Measurements from ENCODE around the gene ARID5B.

Gene ARID5B

DNA sequence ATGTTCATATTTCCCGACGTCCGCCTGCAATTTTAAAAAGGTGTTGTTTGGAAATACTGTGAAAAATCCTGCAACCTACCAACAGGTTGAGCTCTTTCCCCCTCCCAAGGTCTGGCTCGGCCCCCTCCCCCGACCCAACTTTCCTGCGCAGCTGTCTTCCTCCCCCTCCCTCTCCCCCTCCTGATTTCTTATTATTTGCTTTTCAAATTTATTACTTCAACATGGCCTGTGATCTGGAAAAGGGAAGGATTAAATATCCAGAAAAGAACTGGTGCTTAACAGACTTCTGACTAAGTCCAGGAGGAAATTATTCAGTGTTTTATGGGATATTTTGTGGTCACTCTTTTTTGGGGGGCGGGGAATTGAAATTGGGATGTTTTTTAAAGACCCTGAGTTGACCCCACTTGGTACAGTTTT is 2.4 kb downstream of the ARID5B start:
- Histone ChIP-seq H3K27me3 (ENCODE audit: insufficient read depth, low read length) (no peaks in the 10 kb centered on the region), H3K4me2 (ENCODE audit: low read length) (peak overlapping the region; percentile 95), H3K9ac (ENCODE audit: low read length) (no peak overlapping the region), H3K14ac (ENCODE audit: low read length) (no peak overlapping the region), H3K79me2 (ENCODE audit: control insufficient read depth, insufficient read depth, low read length, poor library complexity) (peaks cover 2% of the 10 kb centered on the region), H3K79me1 (ENCODE audit: low read length) (peaks cover 13% of the 10 kb centered on the region), H3K18ac (ENCODE audit: low read length) (no peak overlapping the region), H3K4me1 (ENCODE audit: control insufficient read depth in 1 of 2, insufficient read depth in 2 of 2, low read length in 2 of 2) (no peaks in the 10 kb centered on the region), H2AFZ (ENCODE audit: insufficient read depth, low read length, poor library complexity) (peak overlapping the region; percentile 45), H3K4me3 (ENCODE audit: low read depth, low read length) (peak overlapping the region; percentile 59), H3K4ac (ENCODE audit: low read depth, low read length) (no peak overlapping the region), H2AK5ac (ENCODE audit: low read length) (no peak overlapping the region), H4K8ac (ENCODE audit: low read depth, low read length) (no peak overlapping the region), H3K27ac (ENCODE audit: low read depth, low read length) (no peak overlapping the region), H2BK120ac (ENCODE audit: insufficient read depth, low read length, poor library complexity) (no peak overlapping the region), H4K91ac (ENCODE audit: low read depth, low read length) (no peak overlapping the region), H3K9me3 (ENCODE audit: insufficient read depth, low read depth, low read length) (no peaks in the 10 kb centered on the region), H2BK12ac (ENCODE audit: low read length) (no peak overlapping the region), H2BK5ac (ENCODE audit: low read depth, low read length, poor library complexity) (no peak overlapping the region), H3K36me3 (ENCODE audit: control insufficient read depth in 1 of 2, insufficient read depth in 2 of 2, low read length in 2 of 2) (peaks cover 0 to 2% of the 10 kb centered on the region in 2 experiments), H3K23ac (ENCODE audit: low read length) (no peak overlapping the region), H4K12ac (ENCODE audit: low read depth, low read length) (no peak overlapping the region)
- no peak for DNase-seq
- no CpG with 5 or more reads among the region's 7 CpGs for WGBS (ENCODE audit: extremely low coverage, insufficient coverage, insufficient read length)

DNA sequence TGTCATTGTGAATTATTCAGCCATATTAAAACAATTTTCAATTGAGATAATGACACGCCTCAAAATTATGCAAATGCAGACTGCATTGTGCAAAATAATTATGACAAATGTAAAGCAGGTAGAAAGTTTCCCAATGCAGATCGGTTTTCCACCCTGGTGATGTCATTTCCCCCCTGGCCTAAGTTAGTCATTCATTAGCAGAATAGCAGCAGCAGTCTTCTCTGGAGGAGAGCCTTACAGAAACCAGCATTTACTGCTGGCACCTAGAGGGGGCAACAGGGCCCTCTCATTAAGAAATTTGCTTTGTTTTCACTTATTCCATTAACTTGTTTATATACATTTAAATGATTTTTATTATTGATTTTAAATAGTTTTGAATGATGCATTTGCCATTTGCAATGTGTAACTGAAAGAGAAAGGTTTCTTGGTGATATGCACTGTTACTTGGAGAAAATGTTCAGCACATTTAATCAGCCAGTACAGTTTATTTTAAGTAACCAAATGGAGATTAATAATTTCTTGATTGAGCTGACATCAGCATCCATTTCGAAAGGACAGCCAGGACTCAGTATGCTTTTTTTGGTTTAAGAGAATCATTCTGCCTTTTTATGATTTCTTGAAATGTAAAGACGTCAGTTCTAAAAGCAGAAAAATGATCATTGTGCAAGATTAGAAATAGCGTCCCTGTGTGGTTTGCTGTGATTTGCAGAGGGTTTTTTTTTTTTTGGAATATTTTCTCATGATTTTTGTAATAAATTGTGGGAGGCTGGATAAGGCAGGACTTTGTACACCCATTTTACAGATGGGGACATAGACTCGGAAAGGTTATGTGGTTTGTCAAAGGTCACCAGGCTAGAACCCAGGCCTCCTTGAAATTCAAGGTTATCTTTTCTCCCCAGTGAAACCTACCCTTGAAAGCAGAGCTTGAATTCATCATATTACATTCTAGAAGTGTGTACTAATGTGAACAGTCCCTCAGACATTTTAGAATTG is 3.5 kb downstream of the ARID5B start:
- Histone ChIP-seq H3K23ac (ENCODE audit: low read length) (no peak overlapping the region), H2AK5ac (ENCODE audit: low read length) (no peak overlapping the region), H4K12ac (ENCODE audit: low read depth, low read length) (no peak overlapping the region), H2BK12ac (ENCODE audit: low read length) (no peak overlapping the region), H4K8ac (ENCODE audit: low read depth, low read length) (no peak overlapping the region), H3K27ac (ENCODE audit: low read depth, low read length) (no peak overlapping the region), H4K91ac (ENCODE audit: low read depth, low read length) (no peak overlapping the region), H3K79me1 (ENCODE audit: low read length) (peaks cover 13% of the 10 kb centered on the region), H3K4ac (ENCODE audit: low read depth, low read length) (no peak overlapping the region), H3K27me3 (ENCODE audit: insufficient read depth, low read length) (no peaks in the 10 kb centered on the region), H3K4me1 (ENCODE audit: control insufficient read depth in 1 of 2, insufficient read depth in 2 of 2, low read length in 2 of 2) (no peaks in the 10 kb centered on the region), H2BK120ac (ENCODE audit: insufficient read depth, low read length, poor library complexity) (no peak overlapping the region), H3K4me2 (ENCODE audit: low read length) (no peak overlapping the region), H3K4me3 (ENCODE audit: low read depth, low read length) (no peak overlapping the region), H3K36me3 (ENCODE audit: control insufficient read depth in 1 of 2, insufficient read depth in 2 of 2, low read length in 2 of 2) (peaks cover 0 to 2% of the 10 kb centered on the region in 2 experiments), H3K9me3 (ENCODE audit: insufficient read depth, low read depth, low read length) (no peaks in the 10 kb centered on the region), H2BK5ac (ENCODE audit: low read depth, low read length, poor library complexity) (no peak overlapping the region), H3K9ac (ENCODE audit: low read length) (no peak overlapping the region), H2AFZ (ENCODE audit: insufficient read depth, low read length, poor library complexity) (no peak overlapping the region), H3K14ac (ENCODE audit: low read length) (no peak overlapping the region), H3K18ac (ENCODE audit: low read length) (no peak overlapping the region), H3K79me2 (ENCODE audit: control insufficient read depth, insufficient read depth, low read length, poor library complexity) (peaks cover 2% of the 10 kb centered on the region)
- peak; percentile 76 to 84 for DNase-seq
- no CpG with 5 or more reads among the region's 6 CpGs for WGBS (ENCODE audit: extremely low coverage, insufficient coverage, insufficient read length)

DNA sequence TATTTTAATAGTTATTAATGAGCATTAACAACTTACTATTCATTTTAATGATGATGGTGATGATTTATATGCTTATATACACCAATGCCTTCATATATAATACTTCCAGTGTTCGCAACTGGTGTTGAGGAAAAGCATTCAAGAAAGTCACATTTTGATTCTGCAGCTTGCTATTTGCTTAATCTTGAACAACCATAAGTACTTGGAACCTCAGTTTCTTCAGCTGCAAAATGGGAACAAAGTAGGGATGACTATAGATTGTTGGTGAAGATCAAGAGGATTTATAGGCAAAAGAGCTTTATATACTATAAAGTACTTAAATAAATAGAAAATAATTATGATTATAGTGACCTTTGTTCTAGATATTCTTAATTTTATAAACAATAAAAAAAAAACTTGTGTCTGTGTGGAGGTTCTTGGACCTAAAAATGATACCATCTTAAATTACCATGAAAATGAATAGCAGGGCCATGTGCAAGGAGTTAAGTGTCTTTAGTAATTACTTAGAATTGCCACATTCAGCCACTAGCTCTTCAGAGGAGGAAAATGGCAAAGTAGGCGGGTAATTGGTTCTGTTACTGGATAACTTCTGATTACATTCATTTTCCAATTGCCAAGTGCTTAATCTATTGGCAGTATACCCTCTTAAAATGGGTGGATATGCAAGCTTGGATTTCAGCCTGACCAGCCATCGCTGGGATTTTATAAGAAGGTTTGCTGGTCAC is 4.5 kb downstream of the ARID5B start:
- H3K4ac ChIP-seq (ENCODE audit: low read depth, low read length) = no peak overlapping the region
- no peak overlapping the region for H3K14ac ChIP-seq (ENCODE audit: low read length)
- peaks cover 0 to 2% of the 10 kb centered on the region in 2 experiments for H3K36me3 ChIP-seq (ENCODE audit: control insufficient read depth in 1 of 2, insufficient read depth in 2 of 2, low read length in 2 of 2)
- H3K27me3 ChIP-seq (ENCODE audit: insufficient read depth, low read length) = no peaks in the 10 kb centered on the region
- H3K18ac ChIP-seq (ENCODE audit: low read length) = no peak overlapping the region
- no peak overlapping the region for H3K23ac ChIP-seq (ENCODE audit: low read length)
- H2AFZ ChIP-seq (ENCODE audit: insufficient read depth, low read length, poor library complexity) = no peak overlapping the region
- no peak overlapping the region for H3K4me2 ChIP-seq (ENCODE audit: low read length)
- no peak overlapping the region for H3K4me3 ChIP-seq (ENCODE audit: low read depth, low read length)
- H3K9ac ChIP-seq (ENCODE audit: low read length) = no peak overlapping the region
- no peak overlapping the region for H4K8ac ChIP-seq (ENCODE audit: low read depth, low read length)
- H2BK5ac ChIP-seq (ENCODE audit: low read depth, low read length, poor library complexity) = no peak overlapping the region
- H4K91ac ChIP-seq (ENCODE audit: low read depth, low read length) = no peak overlapping the region
- no CpG with 5 or more reads among the region's 3 CpGs for WGBS (ENCODE audit: extremely low coverage, insufficient coverage, insufficient read length)
- no peaks in the 10 kb centered on the region for H3K4me1 ChIP-seq (ENCODE audit: control insufficient read depth in 1 of 2, insufficient read depth in 2 of 2, low read length in 2 of 2)
- no peak overlapping the region for H2BK120ac ChIP-seq (ENCODE audit: insufficient read depth, low read length, poor library complexity)
- no peak overlapping the region for H4K12ac ChIP-seq (ENCODE audit: low read depth, low read length)
- H2AK5ac ChIP-seq (ENCODE audit: low read length) = no peak overlapping the region
- H3K79me2 ChIP-seq (ENCODE audit: control insufficient read depth, insufficient read depth, low read length, poor library complexity) = peaks cover 2% of the 10 kb centered on the region
- peaks cover 13% of the 10 kb centered on the region for H3K79me1 ChIP-seq (ENCODE audit: low read length)
- H3K27ac ChIP-seq (ENCODE audit: low read depth, low read length) = no peak overlapping the region
- no peaks in the 10 kb centered on the region for H3K9me3 ChIP-seq (ENCODE audit: insufficient read depth, low read depth, low read length)
- H2BK12ac ChIP-seq (ENCODE audit: low read length) = no peak overlapping the region
- DNase-seq = no peak

DNA sequence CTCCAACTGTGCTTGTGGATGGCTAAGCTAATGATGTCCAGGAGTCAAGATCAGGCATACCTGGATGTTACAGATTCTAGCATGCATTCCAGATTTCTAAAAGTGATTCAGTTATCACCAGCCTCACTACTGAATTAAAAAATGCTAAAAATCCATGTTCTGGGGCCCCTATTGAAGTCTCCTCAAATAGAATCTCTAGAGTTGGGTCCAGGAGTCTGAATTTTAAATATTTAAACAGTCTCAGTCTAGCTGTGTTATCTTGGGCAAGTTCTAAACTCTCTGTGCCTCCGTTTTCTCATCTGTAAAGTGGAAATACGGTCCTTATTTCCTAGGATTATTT is 5.0 kb downstream of the ARID5B start:
- H3K9me3 ChIP-seq (ENCODE audit: insufficient read depth, low read depth, low read length) = no peaks in the 10 kb centered on the region
- H3K27ac ChIP-seq (ENCODE audit: low read depth, low read length) = no peak overlapping the region
- no CpG with 5 or more reads among the region's 2 CpGs for WGBS (ENCODE audit: extremely low coverage, insufficient coverage, insufficient read length)
- peaks cover 0 to 2% of the 10 kb centered on the region in 2 experiments for H3K36me3 ChIP-seq (ENCODE audit: control insufficient read depth in 1 of 2, insufficient read depth in 2 of 2, low read length in 2 of 2)
- peaks cover 9% of the 10 kb centered on the region for H3K79me1 ChIP-seq (ENCODE audit: low read length)
- H3K4me1 ChIP-seq (ENCODE audit: control insufficient read depth in 1 of 2, insufficient read depth in 2 of 2, low read length in 2 of 2) = no peaks in the 10 kb centered on the region
- no peak overlapping the region for H3K14ac ChIP-seq (ENCODE audit: low read length)
- no peak overlapping the region for H3K23ac ChIP-seq (ENCODE audit: low read length)
- DNase-seq = peak in 1 of 2 donors; percentile 74
- H3K9ac ChIP-seq (ENCODE audit: low read length) = no peak overlapping the region
- peaks cover 2% of the 10 kb centered on the region for H3K79me2 ChIP-seq (ENCODE audit: control insufficient read depth, insufficient read depth, low read length, poor library complexity)
- no peak overlapping the region for H4K8ac ChIP-seq (ENCODE audit: low read depth, low read length)
- H3K4me3 ChIP-seq (ENCODE audit: low read depth, low read length) = no peak overlapping the region
- H4K91ac ChIP-seq (ENCODE audit: low read depth, low read length) = no peak overlapping the region
- no peak overlapping the region for H3K4ac ChIP-seq (ENCODE audit: low read depth, low read length)
- no peak overlapping the region for H2AK5ac ChIP-seq (ENCODE audit: low read length)
- no peak overlapping the region for H2BK12ac ChIP-seq (ENCODE audit: low read length)
- H2BK120ac ChIP-seq (ENCODE audit: insufficient read depth, low read length, poor library complexity) = no peak overlapping the region
- H3K27me3 ChIP-seq (ENCODE audit: insufficient read depth, low read length) = no peaks in the 10 kb centered on the region
- H2AFZ ChIP-seq (ENCODE audit: insufficient read depth, low read length, poor library complexity) = no peak overlapping the region
- no peak overlapping the region for H3K4me2 ChIP-seq (ENCODE audit: low read length)
- no peak overlapping the region for H2BK5ac ChIP-seq (ENCODE audit: low read depth, low read length, poor library complexity)
- no peak overlapping the region for H4K12ac ChIP-seq (ENCODE audit: low read depth, low read length)
- no peak overlapping the region for H3K18ac ChIP-seq (ENCODE audit: low read length)
